GM18867 (cell line): Measurements from ENCODE around the gene DTX1.

Experiments
- ATAC-seq: cut with Tn5 transposase; IDR thresholded peaks from one replicate; pipeline ENCODE4 v1.9.1; 2021; ENCODE audit warnings: mild to moderate bottlenecking, moderate library complexity; ENCODE audit not compliant: unreplicated experiment

Gene DTX1

DNA sequence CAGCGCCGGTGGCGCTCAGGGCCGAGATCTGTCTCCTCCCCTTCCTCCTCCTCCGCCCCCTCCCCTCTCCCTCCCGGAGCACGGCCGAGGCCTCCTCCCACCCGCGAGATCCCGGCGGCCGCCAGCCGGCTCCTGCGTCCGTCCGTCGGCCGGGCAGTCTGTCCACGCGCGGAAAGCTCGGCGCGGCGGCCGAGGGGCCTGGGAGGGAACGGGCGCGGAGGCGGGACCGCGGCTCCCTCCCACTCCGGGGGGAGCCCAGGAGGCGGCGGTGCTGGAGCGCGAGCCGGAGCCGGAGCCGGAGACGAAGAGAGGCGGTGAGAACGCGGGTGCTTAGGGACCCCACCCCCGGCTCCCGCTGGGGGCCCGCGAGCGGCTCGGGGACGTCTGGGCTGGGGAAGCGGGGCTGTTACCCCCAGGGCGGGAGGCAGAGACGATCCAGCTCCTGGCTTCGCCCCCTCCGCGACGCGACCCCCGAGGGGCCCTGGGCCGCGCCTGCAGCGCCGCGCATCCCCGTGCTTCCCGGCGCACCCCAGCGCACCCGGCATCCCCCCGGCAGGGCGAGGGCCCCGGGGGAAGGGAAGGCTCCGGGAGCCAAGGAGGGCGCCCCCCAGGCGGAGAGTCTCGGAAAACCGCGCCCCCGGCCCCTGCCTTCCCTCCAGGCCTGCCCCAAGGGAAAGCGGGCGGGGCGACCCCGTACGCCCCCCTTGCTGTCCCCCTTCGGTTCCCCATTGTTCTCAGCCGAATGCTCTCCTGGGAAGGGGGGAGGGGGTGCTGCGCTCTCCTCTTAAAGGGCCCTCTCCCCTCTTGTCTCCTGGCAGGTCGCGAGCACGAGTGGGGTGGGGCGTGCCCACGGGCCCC lies at the start of gene DTX1:
DTX1 (plus strand) TSS at position 100 of the 858 bp plus-strand sequence. CDS start 1,463 bp downstream, outside the sequence.
- ATAC-seq: no peak

GRCh38 chr12:113007166-113007565 lies 49.4 kb upstream of the DTX1 start:
- no peak for ATAC-seq

DNA sequence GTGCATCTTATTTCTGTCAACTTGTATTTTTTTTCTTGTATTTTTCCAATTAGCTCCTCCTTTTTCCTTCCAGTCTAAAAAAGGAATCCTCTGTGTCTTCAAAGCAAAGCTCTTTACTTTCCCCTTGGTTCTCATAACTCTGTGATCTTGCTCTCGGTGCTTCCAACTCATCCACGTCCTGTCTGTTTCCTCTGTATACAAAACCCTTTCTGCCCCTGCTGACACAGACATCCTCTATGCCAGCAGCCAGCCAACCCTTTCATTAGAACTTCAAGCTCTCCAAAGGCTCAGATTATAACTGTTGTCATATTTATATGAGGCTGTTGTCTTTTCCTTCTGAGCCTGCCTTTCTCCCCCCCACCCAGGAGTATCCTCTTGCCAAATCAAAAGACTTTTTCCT lies 45.8 kb upstream of the DTX1 start:
- ATAC-seq: no peak

DNA sequence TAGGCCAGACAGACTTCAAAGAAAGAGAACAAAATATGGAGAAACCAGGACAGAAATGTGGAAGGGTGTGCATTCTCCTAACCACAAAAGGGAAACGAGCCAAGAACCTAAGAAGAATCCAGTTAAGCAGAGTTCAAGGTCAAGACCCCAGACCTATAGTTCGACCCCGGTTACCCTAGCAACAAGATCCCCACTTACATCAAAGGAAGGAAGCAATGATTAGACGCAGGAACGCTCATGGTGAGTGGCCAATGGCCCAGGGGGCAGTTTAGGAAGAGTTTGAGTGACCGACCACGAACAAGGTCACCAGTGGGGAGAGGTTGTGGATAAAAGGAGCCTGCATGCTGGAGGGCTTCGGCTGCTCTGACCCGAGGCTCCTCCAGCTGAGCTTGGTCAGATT lies 42.0 kb upstream of the DTX1 start:
- no peak for ATAC-seq

- no peak for ATAC-seq
These were observed 39.7 kb upstream of the DTX1 start for GRCh38 chr12:113016796-113017195.

DNA sequence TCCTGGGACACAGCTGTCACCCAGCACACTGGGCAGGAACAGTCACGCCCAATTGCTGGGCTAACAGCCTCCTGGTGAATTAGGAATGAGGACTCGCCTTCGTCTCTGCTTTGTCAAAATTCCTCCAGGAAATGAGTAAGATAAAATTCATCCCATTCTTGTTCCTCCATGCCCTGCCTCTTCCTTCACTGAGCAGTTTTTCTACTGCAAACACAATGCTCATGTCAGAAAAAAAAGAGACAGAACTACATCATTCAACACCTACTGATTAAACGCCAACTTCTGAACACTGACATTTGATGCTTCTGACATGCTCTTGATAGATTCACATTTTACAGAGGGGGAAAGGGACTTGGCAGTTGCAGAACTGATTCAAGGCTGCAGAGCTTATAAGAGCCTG lies 37.5 kb upstream of the DTX1 start:
- ATAC-seq: no peak

GRCh38 chr12:113021500-113021899 lies 35.0 kb upstream of the DTX1 start:
- ATAC-seq: no peak

DNA sequence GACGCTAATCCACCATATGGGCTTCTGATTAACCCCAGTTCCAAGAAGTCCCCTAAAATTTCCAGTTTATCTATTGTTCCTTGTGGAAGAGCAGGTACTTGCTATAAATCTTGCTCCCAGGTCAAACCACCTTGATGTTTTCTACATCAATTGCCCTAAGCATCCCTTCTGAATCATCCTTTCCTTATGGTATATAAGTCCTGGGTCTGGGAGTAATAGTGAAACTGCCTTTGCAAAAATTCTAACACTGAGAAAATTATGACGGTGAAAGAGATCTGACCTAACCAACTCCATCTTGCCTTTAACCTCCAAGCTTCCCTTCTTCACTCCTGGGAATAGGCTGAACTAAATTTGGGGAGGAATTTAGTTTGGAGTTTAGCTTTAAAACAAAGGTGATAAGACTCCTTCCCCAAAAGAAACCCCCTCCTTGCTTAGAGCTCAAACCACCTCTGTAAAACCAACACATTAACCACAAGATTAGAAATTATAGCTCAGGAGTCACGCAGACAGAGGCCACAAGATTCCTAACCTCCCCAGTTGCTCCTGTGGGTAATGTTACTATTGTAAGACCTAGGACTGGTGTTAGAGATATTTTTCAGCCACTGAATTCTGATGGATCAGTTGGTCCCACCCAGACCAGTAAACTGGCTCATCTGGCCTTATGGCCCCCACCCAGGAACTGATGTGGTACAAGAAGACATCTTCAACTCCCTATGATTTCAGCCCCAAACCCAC lies 33.8 kb upstream of the DTX1 start:
- no peak for ATAC-seq

- no peak for ATAC-seq
These were observed 28.8 kb upstream of the DTX1 start for GRCh38 chr12:113027726-113028125.

GRCh38 chr12:113030875-113031525 lies 25.5 kb upstream of the DTX1 start:
- ATAC-seq: no peak

DNA sequence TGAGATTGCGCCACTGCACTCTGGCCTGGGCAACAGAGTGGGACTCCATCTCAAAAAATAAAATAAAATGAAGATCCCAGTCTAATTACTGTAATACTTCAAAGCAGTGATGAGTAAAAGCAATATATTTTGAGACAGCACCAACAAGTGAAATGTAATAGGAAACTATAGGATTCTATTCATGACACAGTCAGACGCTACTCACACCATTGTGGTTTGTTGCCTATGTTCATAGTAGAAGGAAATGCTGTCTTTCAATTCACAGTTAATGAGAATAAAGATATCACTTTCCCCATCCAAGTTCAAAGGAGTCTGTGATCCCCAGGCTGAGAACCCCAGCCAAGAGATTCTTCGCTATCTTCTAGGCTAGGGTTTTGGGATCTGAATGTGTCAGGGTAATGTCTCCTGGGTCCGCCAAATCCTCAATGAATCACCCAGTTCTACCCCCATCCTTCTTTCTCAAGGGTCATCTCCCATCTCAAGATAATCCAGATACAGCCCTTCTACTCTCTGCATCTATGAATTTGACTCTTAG lies 16.6 kb upstream of the DTX1 start:
- no peak for ATAC-seq

DNA sequence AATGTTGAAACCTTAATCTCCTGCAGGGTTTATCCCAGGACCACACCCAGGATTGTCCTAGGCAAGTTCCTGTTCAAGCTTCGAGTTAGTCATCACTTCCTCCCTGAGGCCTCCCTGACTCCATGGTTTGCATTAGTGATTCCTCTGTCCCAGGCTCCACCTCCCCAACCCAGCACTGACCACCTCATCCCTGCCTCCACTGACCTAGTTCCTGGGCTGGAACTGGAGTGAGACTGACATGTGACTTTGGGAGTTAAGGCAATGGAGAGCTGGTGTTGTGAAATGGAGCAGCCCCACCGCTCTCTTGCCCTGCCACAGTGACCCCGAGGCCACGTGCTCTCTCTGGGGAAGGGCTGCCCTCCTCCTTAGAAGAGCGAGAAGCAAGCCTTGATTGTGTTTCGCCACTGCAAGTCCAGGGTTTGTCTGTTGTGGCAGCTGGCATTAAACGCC lies 15.8 kb upstream of the DTX1 start:
- ATAC-seq: no peak

DNA sequence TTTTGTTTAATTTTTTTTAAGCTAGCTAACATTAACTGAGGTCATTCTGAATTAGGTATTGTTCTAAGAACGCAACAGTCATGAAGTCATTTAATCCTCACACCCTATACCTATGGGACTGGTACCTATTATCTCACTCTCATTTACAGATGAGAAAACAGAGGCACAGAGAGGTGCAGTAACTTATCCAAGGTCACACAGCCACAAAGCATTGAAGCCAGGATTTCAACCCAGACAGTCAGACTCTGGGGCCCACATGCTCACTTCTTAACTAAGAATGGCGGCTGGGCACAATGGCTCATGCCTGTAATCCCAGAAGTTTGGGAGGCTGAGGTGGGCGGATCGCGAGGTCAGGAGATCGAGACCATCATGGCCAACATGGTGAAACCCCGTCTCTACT lies 15.0 kb upstream of the DTX1 start:
- ATAC-seq: no peak

GRCh38 chr12:113043240-113043639 lies 13.3 kb upstream of the DTX1 start:
- ATAC-seq: no peak

GRCh38 chr12:113044516-113044915 lies 12.0 kb upstream of the DTX1 start:
- no peak for ATAC-seq

DNA sequence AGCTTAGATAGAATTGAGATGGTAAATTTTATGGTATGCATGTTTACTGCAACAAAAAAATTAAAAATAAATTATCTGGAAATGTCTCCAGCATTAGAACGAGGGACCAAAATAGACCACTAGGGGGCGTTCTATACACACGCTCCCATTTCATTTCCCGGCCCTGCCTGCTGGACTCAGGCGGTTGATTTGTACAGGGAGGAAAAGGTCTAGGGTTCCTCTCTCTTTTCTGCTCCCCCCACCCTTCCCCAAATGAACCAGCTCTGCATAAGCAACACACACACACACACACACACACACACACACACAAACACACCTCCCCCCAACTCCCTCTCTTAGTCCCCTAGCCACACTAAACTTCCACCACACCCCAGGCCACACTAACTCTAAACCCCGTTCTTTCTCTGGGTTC lies 7.8 kb upstream of the DTX1 start:
- peak; percentile 43 for ATAC-seq

DNA sequence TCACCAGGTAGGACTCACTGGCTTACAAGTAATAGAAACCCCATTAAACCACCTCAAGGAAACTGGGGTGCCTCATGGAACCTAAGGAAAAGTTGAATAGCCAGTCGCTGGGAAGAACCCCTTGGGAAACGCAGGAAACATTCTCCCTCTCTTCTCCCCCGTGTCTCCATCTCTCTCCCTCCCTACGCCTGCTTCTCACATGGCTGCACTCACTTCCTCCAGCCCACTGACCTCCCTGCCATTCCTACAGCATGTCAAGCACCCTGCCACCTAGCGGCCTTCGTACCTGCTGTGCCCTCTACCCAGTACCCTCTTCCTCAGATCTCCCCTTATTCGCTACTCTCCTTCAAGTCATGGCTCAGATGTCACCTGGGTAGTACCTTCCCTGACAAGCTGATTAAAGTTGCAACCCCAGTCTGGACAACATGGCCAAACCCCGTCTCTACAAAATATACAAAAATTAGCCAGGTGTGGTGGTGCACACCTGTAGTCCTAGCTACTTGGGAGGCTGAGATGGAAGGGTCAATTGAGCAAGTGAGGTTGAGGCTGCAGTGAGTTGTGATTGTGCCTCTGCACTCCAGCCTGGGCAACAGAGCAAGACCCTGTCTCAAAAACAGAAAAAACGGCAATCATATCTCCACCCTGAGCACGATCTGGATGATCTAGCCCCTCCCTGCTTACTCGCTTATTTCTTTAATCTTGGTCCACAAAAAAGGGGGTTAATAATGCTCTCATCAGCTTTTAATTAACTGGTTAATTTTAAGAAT lies 6.4 kb upstream of the DTX1 start:
- ATAC-seq: no peak

GRCh38 chr12:113050795-113051194 lies 5.7 kb upstream of the DTX1 start:
- no peak for ATAC-seq

GRCh38 chr12:113051759-113052158 lies 4.8 kb upstream of the DTX1 start:
- ATAC-seq: no peak

DNA sequence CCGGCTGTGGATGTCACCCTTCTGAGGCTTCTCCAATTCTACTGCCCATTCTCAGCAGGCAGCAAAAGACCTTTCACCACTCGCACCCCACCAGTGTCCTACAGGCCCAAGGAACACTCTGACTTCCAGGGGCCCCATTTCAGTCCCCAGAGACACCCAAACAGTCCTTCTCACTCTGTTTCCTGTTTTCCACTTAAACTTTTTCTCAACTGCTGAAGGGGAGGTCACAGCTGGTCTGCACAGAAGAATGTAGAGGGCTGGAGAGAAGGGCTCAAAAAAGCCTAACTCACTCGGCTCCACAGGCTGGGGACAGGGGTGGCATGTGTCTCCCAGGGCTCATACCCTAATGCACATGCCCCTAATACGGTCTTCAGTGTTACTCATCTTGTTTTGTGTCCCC lies 4.2 kb upstream of the DTX1 start:
- no peak for ATAC-seq
